Measurements from ENCODE around the gene MMP28.

MMP28 gene

GRCh38 chr17:35763767-35764122 is 31.7 kb downstream of the MMP28 start:
- Histone ChIP-seq H3K4me2 (ENCODE audit: low read depth, low read length) (peak overlapping the region; percentile 98), H2AFZ (ENCODE audit: low read length) (peak overlapping the region; percentile 91), H3K4me3 (ENCODE audit: low read length) (peak overlapping the region; percentile 73), H3K27me3 (replicated peaks; ENCODE audit: insufficient read depth, low read length) (peaks cover 12% of the 10 kb centered on the region; the same call in 1 of the 2 replicates), H3K9me3 (replicated peaks; ENCODE audit: insufficient read depth, low read length) (no peaks in the 10 kb centered on the region), H3K36me3 (replicated peaks; ENCODE audit: insufficient read depth, low read length) (no peaks in the 10 kb centered on the region), H3K27ac (ENCODE audit: low read length) (no peak overlapping the region), H3K9me2 (replicated peaks; ENCODE audit: insufficient read depth, low read length) (no peaks in the 10 kb centered on the region), H4K20me1 (ENCODE audit: insufficient read depth, low read length) (no peaks in the 10 kb centered on the region), H3K9ac (ENCODE audit: low read length) (no peak overlapping the region), H3K4me1 (ENCODE audit: low read length) (no peaks in the 10 kb centered on the region), H3F3A (ENCODE audit: insufficient read depth, low read length) (no peaks in the 10 kb centered on the region), H3K79me2 (ENCODE audit: low read length) (no peaks in the 10 kb centered on the region)
- TF ChIP-seq CTCF (IDR thresholded peaks at IDR 0.05; ENCODE audit: low read length) (no peak), EZH2phosphoT487 (IDR thresholded peaks at IDR 0.05; ENCODE audit: low read length) (no peak), EZH2 (optimal IDR thresholded peaks at IDR 0.05; ENCODE audit: low read depth, low read length) (no peak)
- no peak for DNase-seq

DNA sequence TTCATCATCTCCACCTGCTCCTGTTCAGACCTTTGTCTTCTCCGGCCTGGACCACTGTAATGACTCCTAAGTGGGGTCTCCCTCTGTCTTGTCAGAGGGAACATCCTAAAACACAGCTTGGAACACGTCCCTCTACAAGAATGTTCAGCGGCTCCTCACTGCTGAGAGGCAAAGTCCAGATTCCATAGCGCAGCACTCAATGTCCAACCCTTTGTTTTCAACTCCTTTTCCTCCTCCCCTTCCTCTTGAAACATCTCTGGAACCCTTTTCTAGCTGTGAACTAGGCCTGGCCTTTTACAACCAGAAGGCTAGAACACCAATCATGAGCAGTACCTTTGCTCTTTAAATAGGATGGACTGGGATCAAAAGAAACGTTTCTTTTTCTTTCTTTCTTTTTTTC is 33.8 kb downstream of the MMP28 start:
- no peak for DNase-seq
- Histone ChIP-seq H3K27me3 (replicated peaks; ENCODE audit: insufficient read depth, low read length) (peaks cover 12% of the 10 kb centered on the region; the same call in 1 of the 2 replicates), H3K79me2 (ENCODE audit: low read length) (no peaks in the 10 kb centered on the region), H3K4me1 (ENCODE audit: low read length) (no peaks in the 10 kb centered on the region), H4K20me1 (ENCODE audit: insufficient read depth, low read length) (no peaks in the 10 kb centered on the region), H3K9ac (ENCODE audit: low read length) (no peak overlapping the region), H3K36me3 (replicated peaks; ENCODE audit: insufficient read depth, low read length) (no peaks in the 10 kb centered on the region), H3F3A (ENCODE audit: insufficient read depth, low read length) (no peaks in the 10 kb centered on the region), H3K4me3 (ENCODE audit: low read length) (no peak overlapping the region), H2AFZ (ENCODE audit: low read length) (no peak overlapping the region), H3K9me3 (replicated peaks; ENCODE audit: insufficient read depth, low read length) (no peaks in the 10 kb centered on the region), H3K9me2 (replicated peaks; ENCODE audit: insufficient read depth, low read length) (no peaks in the 10 kb centered on the region), H3K27ac (ENCODE audit: low read length) (no peak overlapping the region), H3K4me2 (ENCODE audit: low read depth, low read length) (no peak overlapping the region)
- TF ChIP-seq CTCF (IDR thresholded peaks at IDR 0.05; ENCODE audit: low read length) (no peak), EZH2phosphoT487 (IDR thresholded peaks at IDR 0.05; ENCODE audit: low read length) (no peak), EZH2 (optimal IDR thresholded peaks at IDR 0.05; ENCODE audit: low read depth, low read length) (no peak)

DNA sequence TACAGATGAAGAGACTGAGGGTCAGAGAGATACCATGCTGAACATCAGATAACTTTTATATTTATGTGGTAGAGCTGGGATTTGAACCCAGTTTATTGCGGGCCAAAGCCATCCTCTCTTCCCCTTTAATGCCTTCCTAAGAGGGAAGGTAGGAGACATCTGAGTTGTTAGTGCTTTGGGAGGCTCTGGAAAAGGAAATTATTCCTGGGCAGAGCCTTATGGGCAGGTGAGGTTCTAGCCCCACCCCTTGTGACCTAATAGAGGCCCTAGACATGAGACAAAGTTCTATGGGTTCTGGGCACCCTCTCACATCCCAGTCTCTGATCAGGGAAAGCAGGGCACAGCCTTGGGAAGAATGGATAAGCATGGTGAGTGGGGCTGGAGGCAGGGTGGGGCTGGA is 34.9 kb downstream of the MMP28 start, which contains the start of gene C17orf50:
Gene C17orf50, plus strand, starts transcription at position 301 of the 400 bp plus-strand sequence. Its CDS starts 55 bp downstream, at position 356.
- no peaks in the 10 kb centered on the region for H4K20me1 ChIP-seq (ENCODE audit: insufficient read depth, low read length)
- no peaks in the 10 kb centered on the region for H3K9me2 ChIP-seq (replicated peaks; ENCODE audit: insufficient read depth, low read length)
- no peaks in the 10 kb centered on the region for H3K79me2 ChIP-seq (ENCODE audit: low read length)
- no peak within 1 kb of the TSS for H3K4me2 ChIP-seq (ENCODE audit: low read depth, low read length)
- DNase-seq, result no peak
- no peaks in the 10 kb centered on the region for H3K4me1 ChIP-seq (ENCODE audit: low read length)
- peaks cover 7% of the 10 kb centered on the region; the same call in 1 of the 2 replicates for H3K27me3 ChIP-seq (replicated peaks; ENCODE audit: insufficient read depth, low read length)
- H2AFZ ChIP-seq (ENCODE audit: low read length), result no peak within 1 kb of the TSS
- H3K36me3 ChIP-seq (replicated peaks; ENCODE audit: insufficient read depth, low read length), result no peaks in the 10 kb centered on the region
- H3K27ac ChIP-seq (ENCODE audit: low read length), result no peak within 1 kb of the TSS
- H3F3A ChIP-seq (ENCODE audit: insufficient read depth, low read length), result no peaks in the 10 kb centered on the region
- no peak for TF ChIP-seq EZH2phosphoT487 (IDR thresholded peaks at IDR 0.05; ENCODE audit: low read length)
- TF ChIP-seq EZH2 (optimal IDR thresholded peaks at IDR 0.05; ENCODE audit: low read depth, low read length), result no peak
- no peak within 1 kb of the TSS for H3K4me3 ChIP-seq (ENCODE audit: low read length)
- no peaks in the 10 kb centered on the region for H3K9me3 ChIP-seq (replicated peaks; ENCODE audit: insufficient read depth, low read length)
- no peak within 1 kb of the TSS for H3K9ac ChIP-seq (ENCODE audit: low read length)

- no peaks in the 10 kb centered on the region for H3K9me2 ChIP-seq (replicated peaks; ENCODE audit: insufficient read depth, low read length)
- H3K27ac ChIP-seq (ENCODE audit: low read length), result no peak overlapping the region
- no peaks in the 10 kb centered on the region for H3K36me3 ChIP-seq (replicated peaks; ENCODE audit: insufficient read depth, low read length)
- no peaks in the 10 kb centered on the region for H4K20me1 ChIP-seq (ENCODE audit: insufficient read depth, low read length)
- no peaks in the 10 kb centered on the region for H3K27me3 ChIP-seq (replicated peaks; ENCODE audit: insufficient read depth, low read length)
- no peak overlapping the region for H2AFZ ChIP-seq (ENCODE audit: low read length)
- no peak overlapping the region for H3K9ac ChIP-seq (ENCODE audit: low read length)
- H3K4me1 ChIP-seq (ENCODE audit: low read length), result no peaks in the 10 kb centered on the region
- no peak overlapping the region for H3K4me3 ChIP-seq (ENCODE audit: low read length)
- no peak for DNase-seq
- no peak overlapping the region for H3K4me2 ChIP-seq (ENCODE audit: low read depth, low read length)
- H3K79me2 ChIP-seq (ENCODE audit: low read length), result no peaks in the 10 kb centered on the region
- TF ChIP-seq CTCF (IDR thresholded peaks at IDR 0.05; ENCODE audit: low read length), result no peak
- TF ChIP-seq EZH2 (optimal IDR thresholded peaks at IDR 0.05; ENCODE audit: low read depth, low read length), result no peak
- no peak for TF ChIP-seq EZH2phosphoT487 (IDR thresholded peaks at IDR 0.05; ENCODE audit: low read length)
- no peaks in the 10 kb centered on the region for H3K9me3 ChIP-seq (replicated peaks; ENCODE audit: insufficient read depth, low read length)
- no peaks in the 10 kb centered on the region for H3F3A ChIP-seq (ENCODE audit: insufficient read depth, low read length)
These were observed 38.2 kb downstream of the MMP28 start for GRCh38 chr17:35757243-35757642.
